Neural cell (in vitro differentiated cells): ENCODE data around the gene POLR1G. TPM values are rescaled to one million over a fixed set of nuclear protein-coding genes. Genes with fewer than 3 reads are reported as not detected.

Source experiments
- H2AFZ ChIP-seq: fragments of 200-600, 300-800 bp; sonication (generic), shearing (Covaris generic); 2 replicates; pipeline ENCODE4 v1.6.0; 2014; ENCODE audit warnings: low read depth, mild to moderate bottlenecking, antibody characterized with exemption, low read length, moderate library complexity
- H3F3A ChIP-seq: fragments of 200-600 bp; shearing (Covaris generic); 2 replicates; pipeline ENCODE4 v1.6.1; 2016; ENCODE audit warnings: mild to moderate bottlenecking, moderate library complexity, mixed read lengths, antibody characterized with exemption, low read length; ENCODE audit not compliant: insufficient read depth, poor library complexity, severe bottlenecking
- H3K27ac ChIP-seq: fragments of 200-600, 300-800 bp; sonication (generic), shearing (Covaris generic); 2 replicates; pipeline ENCODE4 v1.5.1; 2014; ENCODE audit warnings: mild to moderate bottlenecking, low read length, moderate library complexity
- H3K27me3 ChIP-seq: fragments of 300-800, 200-600 bp; sonication (generic), shearing (Covaris generic); 2 replicates; pipeline ENCODE4 v1.6.0; 2014; ENCODE audit warnings: mild to moderate bottlenecking, low read depth, low read length, moderate library complexity; ENCODE audit not compliant: insufficient read depth
- H3K36me3 ChIP-seq: fragments of 300-800, 200-600 bp; sonication (generic), shearing (Covaris generic); 2 replicates; pipeline ENCODE4 v1.5.1; 2014; ENCODE audit warnings: mild to moderate bottlenecking, antibody characterized with exemption, low read length, moderate library complexity; ENCODE audit not compliant: insufficient read depth
- H3K4me2 ChIP-seq: fragments of 300-800, 200-600 bp; sonication (generic), shearing (Covaris generic); 2 replicates; pipeline ENCODE4 v1.6.0; 2014; ENCODE audit warnings: mild to moderate bottlenecking, low read length
- H3K4me3 ChIP-seq: fragments of 300-800, 200-600 bp; sonication (generic), shearing (Covaris generic); 2 replicates; pipeline ENCODE4 v1.5.1; 2014; ENCODE audit warnings: mild to moderate bottlenecking, low read length, moderate library complexity
- H3K79me2 ChIP-seq: fragments of 200-600 bp; shearing (Covaris generic); replicated peaks from 2 replicates; pipeline ENCODE4 v1.6.0; 2014; ENCODE audit warnings: mild to moderate bottlenecking, low read length, moderate library complexity; ENCODE audit not compliant: insufficient read depth
- H3K9ac ChIP-seq: fragments of 300-800, 200-600 bp; sonication (generic), shearing (Covaris generic); 2 replicates; pipeline ENCODE4 v1.6.1; 2016; ENCODE audit warnings: mild to moderate bottlenecking, low read length, mixed read lengths
- H3K9me2 ChIP-seq: fragments of 200-600 bp; shearing (Covaris generic); 2 replicates; pipeline ENCODE4 v1.6.1; 2016; ENCODE audit warnings: mild to moderate bottlenecking, low read length, mixed read lengths; ENCODE audit not compliant: insufficient read depth
- H3K9me3 ChIP-seq: fragments of 200-600, 300-800 bp; sonication (generic), shearing (Covaris generic); 2 replicates; pipeline ENCODE4 v1.6.1; 2016; ENCODE audit warnings: mild to moderate bottlenecking, mixed run types, low read length, moderate library complexity, mixed read lengths
- H4K20me1 ChIP-seq: fragments of 200-600 bp; shearing (Covaris generic); 2 replicates; pipeline ENCODE4 v1.6.1; 2016; ENCODE audit warnings: mild to moderate bottlenecking, mixed run types; ENCODE audit not compliant: insufficient read depth
- EP300 ChIP-seq: fragments of 450-650 bp; conservative IDR thresholded peaks from 2 replicates; pipeline ENCODE4 v1.6.1; 2014; ENCODE audit warnings: antibody characterized with exemption, mild to moderate bottlenecking, moderate library complexity; ENCODE audit not compliant: poor library complexity, severe bottlenecking
- EZH2 ChIP-seq: fragments of 200-600, 300-800 bp; shearing (Covaris generic), sonication (generic); IDR thresholded peaks from 2 replicates; pipeline ENCODE4 v1.6.1; 2014; ENCODE audit warnings: antibody characterized with exemption, low read length, borderline replicate concordance, mild to moderate bottlenecking; ENCODE audit not compliant: insufficient read depth, poor library complexity, severe bottlenecking
- MXI1 ChIP-seq: fragments of 450-650 bp; conservative IDR thresholded peaks from 2 replicates; pipeline ENCODE4 v1.6.1; 2014; ENCODE audit warnings: antibody characterized with exemption, mild to moderate bottlenecking; ENCODE audit not compliant: poor library complexity, severe bottlenecking
- POLR2AphosphoS5 ChIP-seq: IDR thresholded peaks from 2 replicates; pipeline ENCODE4 v1.6.1; 2012
- RAD21 ChIP-seq: fragments of 450-650 bp; conservative IDR thresholded peaks from 2 replicates; pipeline ENCODE4 v1.6.1; 2014; ENCODE audit warnings: antibody characterized with exemption, mild to moderate bottlenecking, moderate library complexity
- SMC3 ChIP-seq: fragments of 450-650 bp; conservative IDR thresholded peaks from 2 replicates; pipeline ENCODE4 v1.6.1; 2014; ENCODE audit warnings: antibody characterized with exemption, mild to moderate bottlenecking, moderate library complexity; ENCODE audit not compliant: poor library complexity
- TAF1 ChIP-seq: IDR thresholded peaks from 2 replicates; pipeline ENCODE4 v1.6.1; 2012; ENCODE audit warnings: low read depth
- polyA plus RNA-seq: library from polyadenylated mRNA; depleted of rRNA; stranded (reverse); fragments of >200 nt; gene quantifications from 2 replicates; pipeline ENCODE4 v1.2.3, GENCODE V29; 2014
- TF ChIP-seq, protein P1 (sequence below): IDR thresholded peaks from 2 replicates; pipeline ENCODE4 v1.6.1; 2012; ENCODE audit warnings: borderline replicate concordance
- TF ChIP-seq, protein P2 (sequence below): fragments of 450-650 bp; IDR thresholded peaks from 2 replicates; pipeline ENCODE4 v1.5.1; 2014; ENCODE audit warnings: antibody characterized with exemption, mild to moderate bottlenecking, moderate library complexity; ENCODE audit not compliant: poor library complexity, severe bottlenecking

The POLR1G gene
- polyA plus RNA-seq, 1 donor from 2014 or later: 2.4 TPM

DNA sequence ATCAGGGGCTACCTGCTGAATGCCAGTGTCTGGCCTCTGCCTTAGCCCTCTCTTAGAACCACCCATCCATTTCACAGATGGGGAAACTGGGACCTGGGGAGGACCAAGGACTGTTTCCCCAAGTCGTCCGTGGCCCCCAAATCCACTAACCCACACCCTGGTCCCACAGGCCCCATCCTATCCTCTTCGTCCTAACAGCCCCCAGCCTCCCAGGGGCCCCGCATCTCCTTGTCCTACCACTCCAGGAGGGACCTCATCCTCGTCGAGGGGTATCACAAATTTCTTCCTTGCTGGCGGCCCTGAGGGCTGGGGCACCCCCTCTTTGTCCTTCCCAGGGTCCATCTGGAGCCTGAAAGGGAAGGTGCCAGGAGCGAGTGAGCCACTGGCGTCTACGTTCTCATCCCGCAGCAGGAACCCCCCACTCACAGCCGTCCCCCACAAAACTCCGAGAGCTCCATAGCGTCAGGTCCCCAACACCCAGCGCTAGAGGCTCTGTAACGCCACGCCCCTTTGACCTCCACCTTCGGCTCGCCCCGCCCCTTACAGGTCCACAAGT is 16.7 kb downstream of the POLR1G start:
- TF ChIP-seq SMC3: no peak
- TF ChIP-seq, protein P1, sequence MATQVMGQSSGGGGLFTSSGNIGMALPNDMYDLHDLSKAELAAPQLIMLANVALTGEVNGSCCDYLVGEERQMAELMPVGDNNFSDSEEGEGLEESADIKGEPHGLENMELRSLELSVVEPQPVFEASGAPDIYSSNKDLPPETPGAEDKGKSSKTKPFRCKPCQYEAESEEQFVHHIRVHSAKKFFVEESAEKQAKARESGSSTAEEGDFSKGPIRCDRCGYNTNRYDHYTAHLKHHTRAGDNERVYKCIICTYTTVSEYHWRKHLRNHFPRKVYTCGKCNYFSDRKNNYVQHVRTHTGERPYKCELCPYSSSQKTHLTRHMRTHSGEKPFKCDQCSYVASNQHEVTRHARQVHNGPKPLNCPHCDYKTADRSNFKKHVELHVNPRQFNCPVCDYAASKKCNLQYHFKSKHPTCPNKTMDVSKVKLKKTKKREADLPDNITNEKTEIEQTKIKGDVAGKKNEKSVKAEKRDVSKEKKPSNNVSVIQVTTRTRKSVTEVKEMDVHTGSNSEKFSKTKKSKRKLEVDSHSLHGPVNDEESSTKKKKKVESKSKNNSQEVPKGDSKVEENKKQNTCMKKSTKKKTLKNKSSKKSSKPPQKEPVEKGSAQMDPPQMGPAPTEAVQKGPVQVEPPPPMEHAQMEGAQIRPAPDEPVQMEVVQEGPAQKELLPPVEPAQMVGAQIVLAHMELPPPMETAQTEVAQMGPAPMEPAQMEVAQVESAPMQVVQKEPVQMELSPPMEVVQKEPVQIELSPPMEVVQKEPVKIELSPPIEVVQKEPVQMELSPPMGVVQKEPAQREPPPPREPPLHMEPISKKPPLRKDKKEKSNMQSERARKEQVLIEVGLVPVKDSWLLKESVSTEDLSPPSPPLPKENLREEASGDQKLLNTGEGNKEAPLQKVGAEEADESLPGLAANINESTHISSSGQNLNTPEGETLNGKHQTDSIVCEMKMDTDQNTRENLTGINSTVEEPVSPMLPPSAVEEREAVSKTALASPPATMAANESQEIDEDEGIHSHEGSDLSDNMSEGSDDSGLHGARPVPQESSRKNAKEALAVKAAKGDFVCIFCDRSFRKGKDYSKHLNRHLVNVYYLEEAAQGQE: no peak
- peak; percentile 10 for TF ChIP-seq TAF1
- no peak for TF ChIP-seq EP300
- no peak for TF ChIP-seq POLR2AphosphoS5
- Histone ChIP-seq H3K27ac (peak overlapping the region; percentile 66), H2AFZ (peak overlapping the region; percentile 66)

DNA sequence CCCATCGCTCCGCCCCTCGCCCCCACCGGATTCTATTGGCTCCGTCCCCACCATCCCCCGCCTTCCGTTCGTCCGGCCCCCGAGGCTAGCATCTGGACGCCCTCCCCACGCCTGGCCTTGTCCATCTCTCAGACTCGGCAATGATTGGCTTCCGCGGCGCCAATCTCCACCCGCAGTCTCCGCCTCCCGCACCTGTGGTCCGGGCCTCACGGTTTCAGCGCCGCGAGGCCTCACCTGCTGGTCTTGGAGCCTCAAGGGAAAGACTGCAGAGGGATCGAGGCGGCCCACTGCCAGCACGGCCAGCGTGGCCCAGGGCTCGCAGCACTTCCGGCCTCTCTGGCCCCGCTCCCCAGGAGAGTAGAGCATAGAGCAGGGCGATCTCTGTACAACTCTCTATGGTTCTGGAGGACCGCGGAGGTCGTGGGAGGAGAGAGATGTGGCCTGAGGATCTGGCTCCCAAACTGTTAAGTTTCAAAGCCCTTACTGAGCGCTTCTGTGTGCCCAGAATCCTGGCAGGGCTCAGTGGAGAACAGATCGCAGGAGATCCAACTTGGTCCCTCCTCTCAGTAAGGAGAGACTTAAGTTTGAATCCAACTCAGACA is 17.2 kb downstream of the POLR1G start, which contains the start of gene ERCC1:
ERCC1 (minus strand) TSS at position 329 of the 602 bp plus-strand sequence. CDS start 543 bp downstream, outside the sequence.
- TF ChIP-seq EZH2 (no peak), TAF1 (no peak), EP300 (no peak), MXI1 (peak; percentile 88), POLR2AphosphoS5 (peak; percentile 74), RAD21 (peak; percentile 10), SMC3 (peak; percentile 24)
- TF ChIP-seq, protein P2, sequence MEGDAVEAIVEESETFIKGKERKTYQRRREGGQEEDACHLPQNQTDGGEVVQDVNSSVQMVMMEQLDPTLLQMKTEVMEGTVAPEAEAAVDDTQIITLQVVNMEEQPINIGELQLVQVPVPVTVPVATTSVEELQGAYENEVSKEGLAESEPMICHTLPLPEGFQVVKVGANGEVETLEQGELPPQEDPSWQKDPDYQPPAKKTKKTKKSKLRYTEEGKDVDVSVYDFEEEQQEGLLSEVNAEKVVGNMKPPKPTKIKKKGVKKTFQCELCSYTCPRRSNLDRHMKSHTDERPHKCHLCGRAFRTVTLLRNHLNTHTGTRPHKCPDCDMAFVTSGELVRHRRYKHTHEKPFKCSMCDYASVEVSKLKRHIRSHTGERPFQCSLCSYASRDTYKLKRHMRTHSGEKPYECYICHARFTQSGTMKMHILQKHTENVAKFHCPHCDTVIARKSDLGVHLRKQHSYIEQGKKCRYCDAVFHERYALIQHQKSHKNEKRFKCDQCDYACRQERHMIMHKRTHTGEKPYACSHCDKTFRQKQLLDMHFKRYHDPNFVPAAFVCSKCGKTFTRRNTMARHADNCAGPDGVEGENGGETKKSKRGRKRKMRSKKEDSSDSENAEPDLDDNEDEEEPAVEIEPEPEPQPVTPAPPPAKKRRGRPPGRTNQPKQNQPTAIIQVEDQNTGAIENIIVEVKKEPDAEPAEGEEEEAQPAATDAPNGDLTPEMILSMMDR: no peak
- TF ChIP-seq, protein P1: peak; percentile 62
- no peaks in the 10 kb centered on the region for H3K36me3 ChIP-seq
- no peaks in the 10 kb centered on the region for H4K20me1 ChIP-seq
- peaks cover 10% of the 10 kb centered on the region for H3K27me3 ChIP-seq
- H2AFZ ChIP-seq: peak within 1 kb of the TSS; percentile 66
- H3F3A ChIP-seq: no peaks in the 10 kb centered on the region
- H3K79me2 ChIP-seq: peaks cover 4% of the 10 kb centered on the region
- peak within 1 kb of the TSS; percentile 66 for H3K27ac ChIP-seq
- H3K9ac ChIP-seq: peak within 1 kb of the TSS; percentile 73
- peak within 1 kb of the TSS; percentile 52 for H3K4me2 ChIP-seq
- H3K9me2 ChIP-seq: no peaks in the 10 kb centered on the region
- no peaks in the 10 kb centered on the region for H3K9me3 ChIP-seq
- H3K4me3 ChIP-seq: peak within 1 kb of the TSS; percentile 84

More for the DNA sequence above, 16.7 kb downstream of the POLR1G start:
- Histone ChIP-seq H3K36me3 (no peaks in the 10 kb centered on the region), H3K9ac (peak overlapping the region; percentile 73), H3K9me2 (no peaks in the 10 kb centered on the region), H4K20me1 (no peaks in the 10 kb centered on the region), H3K79me2 (peaks cover 4% of the 10 kb centered on the region), H3K27me3 (peaks cover 4% of the 10 kb centered on the region), H3F3A (no peaks in the 10 kb centered on the region), H3K4me2 (peak overlapping the region; percentile 52), H3K4me3 (peak overlapping the region; percentile 84), H3K9me3 (no peaks in the 10 kb centered on the region)
